Vagina (tissue), 2 donors: Measurements from ENCODE around the gene HEATR5A.

Experiments used
- CTCF ChIP-seq, 3 experiments: fragments of 450-650 bp in 2 of 3; fragments of 200-600 bp in 1 of 3; sonication (generic) in 1 of 3; IDR thresholded peaks; one replicate each; pipeline ENCODE4 v1.5.1; 2017 to 2019; ENCODE audit warnings: antibody characterized with exemption in 3 of 3, mild to moderate bottlenecking in 2 of 3, moderate library complexity in 2 of 3
- POLR2AphosphoS5 ChIP-seq, 2 donors: sonication (generic); formaldehyde crosslinking; IDR thresholded peaks; one replicate each; pipeline ENCODE4 v1.9.0; 2017; ENCODE audit warnings: antibody characterized with exemption in 2 of 2, mild to moderate bottlenecking in 2 of 2, low read depth in 1 of 2; ENCODE audit not compliant: insufficient read depth in 1 of 2

- TF ChIP-seq CTCF (IDR thresholded peaks at IDR 0.05) = no peak
- TF ChIP-seq POLR2AphosphoS5 (IDR thresholded peaks at IDR 0.05; ENCODE audit: insufficient read depth in 1 of 2, low read depth in 1 of 2) = peak in 1 of 2 donors; percentile 17
Observed at GRCh38 chr14:31251028-31251958, 169.1 kb downstream of the HEATR5A start.
